Measurements from ENCODE around the gene YKT6. TPM values are rescaled to one million over a fixed set of nuclear protein-coding genes. Genes with fewer than 3 reads are reported as not detected.
A peak's percentile ranks its signal among the peaks of the same experiment; 100 is the strongest.

YKT6 gene
- total RNA-seq, 1 donor from 2014 or later, result 153 TPM

DNA sequence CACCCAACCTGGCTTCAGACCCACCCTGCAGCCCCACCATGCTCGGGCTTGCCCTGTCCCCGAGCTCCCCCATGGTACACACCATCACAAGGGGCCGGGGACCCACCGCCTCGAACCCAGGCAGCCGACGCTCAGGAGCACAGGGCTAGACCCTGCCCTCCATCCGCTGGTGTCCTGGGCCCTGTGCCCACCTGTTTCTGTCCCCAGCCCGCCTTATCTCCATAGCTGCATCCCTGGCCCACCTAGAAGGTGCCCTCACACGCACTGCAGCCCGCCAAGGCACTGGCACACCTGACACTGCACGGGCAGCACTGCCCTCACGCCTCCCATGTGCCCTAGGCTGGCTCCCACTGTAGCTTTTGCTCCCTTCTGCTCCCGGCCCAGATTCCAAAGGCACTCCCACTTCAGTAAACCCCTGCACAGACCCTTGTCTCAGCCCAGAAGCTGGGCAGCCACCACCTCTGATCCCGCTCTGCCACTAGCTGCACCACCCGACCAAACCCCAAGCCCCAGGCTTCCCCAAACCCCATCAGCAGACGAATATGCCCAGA lies 17.1 kb downstream of the YKT6 start:
- DNase-seq (ENCODE audit: low read depth), result no peak

- DNase-seq (ENCODE audit: low read depth), result no peak
Measured at GRCh38 chr7:44218418-44219201, 17.8 kb downstream of the YKT6 start.

GRCh38 chr7:44219371-44220045 lies 18.7 kb downstream of the YKT6 start:
- DNase-seq (ENCODE audit: low read depth), result peak; percentile 9

- DNase-seq (ENCODE audit: low read depth), result no peak
Measured at GRCh38 chr7:44220046-44220357, 19.2 kb downstream of the YKT6 start.

DNA sequence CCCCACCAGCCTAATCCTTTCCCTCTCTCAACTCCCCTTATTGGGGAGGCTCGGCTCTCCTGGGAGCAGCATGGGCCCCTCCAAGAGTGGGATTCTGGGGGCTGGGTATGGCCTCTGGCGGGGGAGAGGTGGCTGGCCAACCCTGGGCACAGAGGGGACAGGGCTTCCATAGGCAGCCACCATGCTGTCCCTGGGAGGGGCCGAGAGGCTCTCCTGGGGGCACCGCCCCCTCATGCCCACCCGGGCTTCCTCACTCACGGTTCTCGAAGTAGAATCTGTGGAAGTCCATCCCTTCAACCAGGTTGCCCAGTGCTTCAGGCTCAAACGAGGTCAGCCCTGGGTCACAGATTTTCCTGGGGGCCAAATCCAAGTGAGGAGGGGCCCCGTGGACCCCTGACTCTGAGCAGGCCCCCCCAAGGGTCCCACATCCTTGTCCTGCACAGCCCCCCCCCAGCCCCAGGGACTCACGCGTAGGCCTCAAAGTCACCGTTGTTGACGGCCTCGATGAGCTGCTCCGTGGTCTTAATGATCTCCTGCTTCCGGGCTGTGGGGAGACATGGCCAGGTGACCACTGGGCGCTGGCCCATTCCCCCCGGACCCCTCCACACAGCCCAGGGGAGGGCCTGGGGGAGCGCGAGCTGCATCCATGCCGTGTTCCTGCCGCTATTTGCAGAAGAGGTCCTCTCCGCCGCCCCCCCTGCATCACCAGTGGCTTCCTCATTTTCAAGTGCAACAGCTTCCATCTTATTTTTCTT lies 19.8 kb downstream of the YKT6 start:
- no peak for DNase-seq (ENCODE audit: low read depth)

- no peak for DNase-seq (ENCODE audit: low read depth)
Measured at GRCh38 chr7:44221231-44221791, 20.5 kb downstream of the YKT6 start.

- DNase-seq (ENCODE audit: low read depth), result no peak
Measured at GRCh38 chr7:44222074-44222473, 21.3 kb downstream of the YKT6 start.

GRCh38 chr7:44222776-44223261 lies 22.0 kb downstream of the YKT6 start:
- DNase-seq (ENCODE audit: low read depth), result no peak

DNA sequence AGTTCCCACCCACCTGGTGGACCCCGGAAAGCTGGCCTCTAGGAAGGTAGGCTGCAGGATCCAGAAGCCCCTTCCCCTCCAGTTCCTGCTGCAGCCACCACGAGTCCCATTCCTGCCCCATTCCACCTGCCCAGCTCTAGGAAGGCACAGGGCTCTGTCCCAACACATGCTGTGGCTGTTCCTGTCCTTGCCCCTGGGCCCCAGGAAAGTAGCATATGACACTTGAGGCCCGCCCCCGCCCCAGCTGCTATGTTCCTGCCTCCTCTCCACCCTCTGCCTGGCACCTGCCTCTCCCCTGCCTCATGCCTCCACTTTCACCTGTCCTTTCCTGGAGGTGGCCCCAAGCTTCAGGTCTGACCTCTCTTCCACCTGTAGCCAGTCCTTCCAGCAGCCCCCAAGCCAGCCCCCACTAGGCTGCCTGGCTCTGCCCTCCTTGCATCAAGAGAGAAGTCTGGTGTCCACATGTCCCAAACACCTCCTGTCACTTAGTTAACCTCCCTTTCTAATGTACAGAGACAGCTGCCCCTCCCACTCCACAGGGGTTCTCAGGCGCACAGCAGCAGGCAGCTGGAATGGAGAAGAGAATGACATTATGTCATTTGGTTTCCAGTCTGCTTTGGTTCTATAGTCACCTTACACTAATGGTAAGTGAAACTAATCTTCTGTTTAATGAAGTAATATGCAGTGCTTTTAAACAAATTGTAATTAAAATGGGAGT lies 22.7 kb downstream of the YKT6 start:
- peak; percentile 32 for DNase-seq (ENCODE audit: low read depth)

GRCh38 chr7:44224080-44224973 lies 23.5 kb downstream of the YKT6 start:
- DNase-seq (ENCODE audit: low read depth), result no peak

DNA sequence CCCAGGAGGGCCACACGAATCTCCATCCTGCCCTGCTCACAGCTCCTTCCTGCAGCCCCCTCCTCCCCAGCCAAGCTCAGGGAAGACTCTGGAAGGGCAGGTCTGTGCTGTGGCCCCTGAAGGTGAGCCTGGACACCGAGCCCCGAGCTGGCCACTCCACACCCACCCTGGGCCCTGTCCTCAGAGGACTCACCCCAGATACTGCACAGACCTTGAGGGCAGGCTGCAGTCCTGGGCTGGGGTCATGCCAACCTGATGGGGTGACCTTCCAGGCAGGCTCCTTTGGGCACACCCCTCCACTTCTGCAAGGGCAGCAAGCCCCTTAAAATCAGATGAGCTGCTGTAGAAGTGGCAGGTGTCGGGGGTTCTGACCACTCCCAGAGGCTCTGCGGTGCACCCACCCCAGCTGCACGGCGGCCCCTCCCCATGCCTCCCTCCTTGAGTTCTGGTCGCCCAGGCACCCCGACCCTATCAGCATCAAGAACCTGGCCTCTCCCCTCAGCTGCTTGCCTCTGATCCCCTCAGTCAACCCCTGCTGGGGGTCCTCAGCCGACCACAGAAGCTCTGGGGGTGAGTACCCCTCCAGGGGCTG lies 24.3 kb downstream of the YKT6 start:
- DNase-seq (ENCODE audit: low read depth), result no peak

DNA sequence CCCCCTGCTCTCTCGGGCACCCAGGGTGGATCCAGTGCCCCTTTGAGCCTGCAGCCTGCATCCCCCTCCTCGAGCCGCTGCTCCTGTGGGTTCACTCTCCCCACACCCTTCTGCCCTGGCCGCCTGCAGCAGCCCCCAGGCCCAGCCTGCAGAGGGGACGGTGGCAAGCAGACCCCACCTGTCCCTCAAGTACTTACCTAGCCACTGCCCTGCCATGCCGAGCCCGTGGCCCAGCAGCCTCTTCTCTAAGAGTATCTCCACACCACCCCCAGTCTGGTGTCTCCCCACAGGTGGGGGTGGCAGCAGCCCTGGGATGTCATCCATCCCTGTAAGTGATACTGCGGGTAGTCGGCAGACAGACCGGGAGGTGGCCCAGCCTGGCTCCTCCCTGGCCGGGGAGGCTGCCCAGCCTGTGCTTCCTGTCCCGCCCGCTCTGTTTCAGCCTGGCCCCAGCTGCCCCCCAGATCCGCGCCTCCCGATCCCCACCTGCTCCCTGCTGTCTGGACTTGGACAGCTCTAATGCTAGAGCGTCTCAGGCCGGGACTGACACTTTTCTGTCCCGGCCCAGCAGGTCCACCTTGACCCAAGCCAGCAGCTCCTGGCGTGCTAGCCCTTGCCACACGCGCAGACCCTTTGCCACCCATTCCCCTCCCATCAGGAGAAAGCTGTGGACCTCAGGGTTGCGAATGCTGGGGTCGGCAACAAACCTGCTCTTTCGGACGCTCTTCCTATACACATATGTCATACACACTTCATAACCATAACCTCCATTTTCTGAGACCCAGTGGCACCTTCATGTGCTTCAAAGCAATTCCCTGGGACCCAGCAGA lies 25.0 kb downstream of the YKT6 start:
- DNase-seq (ENCODE audit: low read depth), result peak; percentile 90

DNA sequence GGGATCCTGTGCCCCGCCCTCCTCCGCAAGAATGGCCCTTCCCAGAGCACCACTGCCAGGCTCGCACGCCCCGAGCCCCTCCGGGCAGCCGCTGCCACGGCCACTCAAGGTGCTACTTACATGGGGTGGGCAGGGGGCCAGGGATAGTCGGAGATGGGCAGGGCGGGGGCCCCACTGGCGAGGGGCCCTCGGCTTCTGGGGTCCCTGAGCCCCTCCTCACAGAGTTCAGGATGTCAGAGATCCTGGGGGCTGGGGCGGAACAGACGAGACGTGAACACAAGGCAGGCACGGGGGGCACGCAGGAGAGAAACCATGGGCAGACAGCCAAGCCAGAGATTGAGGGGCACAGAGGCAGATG lies 25.6 kb downstream of the YKT6 start:
- no peak for DNase-seq (ENCODE audit: low read depth)

DNA sequence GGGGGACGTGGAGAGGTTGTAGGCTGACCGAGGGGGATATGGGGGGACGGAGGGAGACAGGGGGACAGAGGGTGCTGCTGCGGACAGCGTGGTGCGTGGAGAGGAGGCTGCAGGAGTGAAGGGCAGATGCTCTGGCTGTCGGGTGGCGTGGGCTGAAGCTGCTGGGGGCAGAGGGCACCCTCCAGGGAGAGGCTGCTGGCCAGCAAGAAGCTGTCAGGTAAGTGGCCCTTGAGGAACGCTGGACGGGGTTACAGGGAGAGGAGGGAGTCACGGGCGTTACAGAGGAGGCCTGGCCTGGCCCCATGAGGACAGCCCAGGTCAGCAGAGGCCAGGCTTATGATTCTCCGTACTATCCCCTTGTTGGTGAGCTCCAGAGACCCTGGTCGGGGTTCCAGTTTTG lies 27.1 kb downstream of the YKT6 start:
- no peak for DNase-seq (ENCODE audit: low read depth)

- no peak for DNase-seq (ENCODE audit: low read depth)
Measured at GRCh38 chr7:44228571-44229350, 28.0 kb downstream of the YKT6 start.

DNA sequence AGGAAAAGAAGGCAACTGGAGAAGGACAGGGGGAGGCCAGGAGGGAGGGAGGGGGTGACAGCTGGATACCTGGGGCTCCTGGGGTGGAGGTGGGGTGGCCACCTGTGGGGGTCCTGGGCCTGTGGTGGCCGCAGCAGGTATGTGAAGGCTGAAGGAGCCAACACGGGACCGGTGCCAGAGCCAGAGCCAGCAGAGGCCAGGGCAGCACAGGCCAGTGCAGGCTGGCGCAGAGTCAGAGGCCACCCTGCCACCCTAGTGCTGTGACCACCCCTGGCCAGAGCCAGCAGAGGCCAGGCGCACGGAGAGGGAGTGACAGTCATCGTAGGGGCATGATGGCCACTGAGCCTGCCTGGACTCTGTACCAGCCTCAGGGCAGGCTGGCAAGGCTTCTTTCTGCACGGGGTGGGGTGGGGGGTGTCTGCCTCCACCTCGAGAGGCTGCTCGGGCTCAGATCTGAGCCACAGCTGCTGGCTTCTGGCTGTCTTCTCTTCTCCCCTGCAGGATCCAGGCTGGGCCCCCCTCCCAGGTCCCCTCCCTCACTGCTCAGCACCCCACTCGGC lies 28.8 kb downstream of the YKT6 start:
- DNase-seq (ENCODE audit: low read depth), result no peak

DNA sequence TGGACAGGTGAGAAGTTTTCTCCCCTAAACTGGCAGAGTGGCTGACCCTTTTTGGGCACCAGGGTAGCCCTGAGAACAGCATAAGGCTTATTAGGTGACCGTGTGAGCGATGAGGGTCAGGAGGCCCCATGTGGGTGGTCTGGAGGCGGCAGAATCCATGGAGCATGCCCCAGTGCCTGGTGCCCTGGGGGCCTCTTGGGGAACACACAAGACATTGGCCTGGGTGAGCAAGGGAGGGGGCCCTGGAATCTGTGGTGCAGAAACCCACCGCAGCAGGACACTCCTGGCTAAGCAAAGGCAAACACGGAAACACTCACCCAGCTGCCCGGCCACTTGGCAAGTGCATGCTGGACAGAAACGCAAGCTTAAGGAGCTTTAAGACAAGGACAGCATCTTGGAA lies 29.5 kb downstream of the YKT6 start:
- no peak for DNase-seq (ENCODE audit: low read depth)
